T-helper 17 cell (primary cell): Measurements from ENCODE around the gene SPON2. TPM values are rescaled to one million over a fixed set of nuclear protein-coding genes. Genes with fewer than 3 reads are reported as not detected.

Source experiments
- ATAC-seq: fragments of 150-1000 bp; cut with Tn5 transposase; 2 replicates; pipeline ENCODE4 v1.10.0; 2021; ENCODE audit warnings: mild to moderate bottlenecking, moderate library complexity
- DNase-seq, 3 donors: peaks; one replicate each; pipeline versions ENCODE4 v3.0.0 to v3.0.0-alpha.2; 2020 to 2021
- H3K9me3 ChIP-seq: one replicate; pipeline ENCODE4 v1.7.0; 2013; ENCODE audit warnings: low read length, mild to moderate bottlenecking; ENCODE audit not compliant: control insufficient read depth, poor library complexity, severe bottlenecking
- H3K27ac Mint-ChIP-seq: one replicate; pipeline ENCODE4 v1.8.0; 2022; ENCODE audit warnings: mild to moderate bottlenecking, moderate library complexity, mixed read lengths
- H3K27me3 Mint-ChIP-seq: one replicate; pipeline ENCODE4 v1.8.0; 2022; ENCODE audit warnings: mixed read lengths
- H3K36me3 Mint-ChIP-seq: one replicate; pipeline ENCODE4 v1.8.0; 2022; ENCODE audit warnings: low read depth, mixed read lengths
- H3K4me1 Mint-ChIP-seq: one replicate; pipeline ENCODE4 v1.8.0; 2022; ENCODE audit warnings: mild to moderate bottlenecking, mixed read lengths
- H3K4me3 Mint-ChIP-seq: one replicate; pipeline ENCODE4 v1.8.0; 2022; ENCODE audit warnings: mild to moderate bottlenecking, moderate library complexity, mixed read lengths
- total RNA-seq, 4 donors: library from RNA in 2 of 4; stranded (reverse) in 2 of 4; gene quantifications; one replicate each; pipeline ENCODE4 v1.2.3 and lab custom pipeline; 2022 to 2026

The SPON2 gene
- total RNA-seq, 2 donors from 2014 or later = 5.2 to 7.4 TPM

GRCh38 chr4:1212546-1213335, 40.4 kb upstream of the SPON2 start:
- Mint-ChIP-seq H3K27ac (no peak overlapping the region), H3K27me3 (no peaks in the 10 kb centered on the region), H3K36me3 (peaks cover 4% of the 10 kb centered on the region)

GRCh38 chr4:1211891-1212545, 39.6 kb upstream of the SPON2 start:
- Mint-ChIP-seq H3K4me1 (peaks cover 14% of the 10 kb centered on the region), H3K27me3 (no peaks in the 10 kb centered on the region), H3K36me3 (peaks cover 2% of the 10 kb centered on the region), H3K27ac (no peak overlapping the region), H3K4me3 (no peak overlapping the region)
- ATAC-seq (no peak), DNase-seq (no peak)
- H3K9me3 ChIP-seq = no peaks in the 10 kb centered on the region

More at GRCh38 chr4:1212546-1213335, 40.4 kb upstream of the SPON2 start:
- no peak overlapping the region for H3K4me3 Mint-ChIP-seq
- no peak for DNase-seq
- H3K4me1 Mint-ChIP-seq = peaks cover 19% of the 10 kb centered on the region
- ATAC-seq = no peak
- H3K9me3 ChIP-seq = no peaks in the 10 kb centered on the region

GRCh38 chr4:1211371-1211770, 39.0 kb upstream of the SPON2 start:
- Mint-ChIP-seq H3K4me3 (no peak overlapping the region), H3K27me3 (no peaks in the 10 kb centered on the region), H3K4me1 (peaks cover 10% of the 10 kb centered on the region), H3K36me3 (peaks cover 2% of the 10 kb centered on the region), H3K27ac (no peak overlapping the region)
- ATAC-seq (no peak), DNase-seq (no peak)
- no peaks in the 10 kb centered on the region for H3K9me3 ChIP-seq

- peaks cover 2% of the 10 kb centered on the region for H3K36me3 Mint-ChIP-seq
- H3K9me3 ChIP-seq = no peaks in the 10 kb centered on the region
- no peaks in the 10 kb centered on the region for H3K27me3 Mint-ChIP-seq
- ATAC-seq (no peak), DNase-seq (no peak)
- no peak overlapping the region for H3K4me3 Mint-ChIP-seq
- peaks cover 10% of the 10 kb centered on the region for H3K4me1 Mint-ChIP-seq
- H3K27ac Mint-ChIP-seq = no peak overlapping the region
Measured at GRCh38 chr4:1210971-1211370, 38.6 kb upstream of the SPON2 start.

GRCh38 chr4:1210241-1210841, 38.0 kb upstream of the SPON2 start:
- peaks cover 10% of the 10 kb centered on the region for H3K4me1 Mint-ChIP-seq
- no peak overlapping the region for H3K4me3 Mint-ChIP-seq
- no peaks in the 10 kb centered on the region for H3K9me3 ChIP-seq
- H3K27me3 Mint-ChIP-seq = no peaks in the 10 kb centered on the region
- no peak overlapping the region for H3K27ac Mint-ChIP-seq
- H3K36me3 Mint-ChIP-seq = peaks cover 2% of the 10 kb centered on the region
- no peak for DNase-seq
- ATAC-seq = no peak

- H3K9me3 ChIP-seq = no peaks in the 10 kb centered on the region
- H3K36me3 Mint-ChIP-seq = peaks cover 2% of the 10 kb centered on the region
- H3K27ac Mint-ChIP-seq = no peak overlapping the region
- H3K4me1 Mint-ChIP-seq = peaks cover 10% of the 10 kb centered on the region
- no peak overlapping the region for H3K4me3 Mint-ChIP-seq
- H3K27me3 Mint-ChIP-seq = no peaks in the 10 kb centered on the region
- no peak for ATAC-seq
- DNase-seq = no peak
Measured at GRCh38 chr4:1209821-1210220, 37.4 kb upstream of the SPON2 start.

- Mint-ChIP-seq H3K4me1 (peaks cover 13% of the 10 kb centered on the region), H3K27me3 (no peaks in the 10 kb centered on the region), H3K4me3 (peak overlapping the region; percentile 76), H3K36me3 (peaks cover 2% of the 10 kb centered on the region), H3K27ac (peak overlapping the region; percentile 69)
- no peaks in the 10 kb centered on the region for H3K9me3 ChIP-seq
- ATAC-seq (no peak), DNase-seq (no peak)
Measured at GRCh38 chr4:1208970-1209704, 36.8 kb upstream of the SPON2 start.

- peak in 2 of 3 donors; percentile 4 to 6 for DNase-seq
- no peaks in the 10 kb centered on the region for H3K9me3 ChIP-seq
- Mint-ChIP-seq H3K4me3 (peak overlapping the region; percentile 76), H3K4me1 (peaks cover 19% of the 10 kb centered on the region), H3K27me3 (no peaks in the 10 kb centered on the region), H3K36me3 (peaks cover 2% of the 10 kb centered on the region), H3K27ac (peak overlapping the region; percentile 69)
- peak; percentile 53 for ATAC-seq
Measured at GRCh38 chr4:1208266-1208961, 36.0 kb upstream of the SPON2 start.

- no peaks in the 10 kb centered on the region for H3K27me3 Mint-ChIP-seq
- H3K27ac Mint-ChIP-seq = no peak overlapping the region
- ATAC-seq (no peak), DNase-seq (peak in 1 of 3 donors; percentile 5)
- H3K36me3 Mint-ChIP-seq = peaks cover under 1% of the 10 kb centered on the region
- H3K9me3 ChIP-seq = no peaks in the 10 kb centered on the region
- peaks cover 24% of the 10 kb centered on the region for H3K4me1 Mint-ChIP-seq
- no peak overlapping the region for H3K4me3 Mint-ChIP-seq
Measured at GRCh38 chr4:1207603-1208265, 35.4 kb upstream of the SPON2 start.

GRCh38 chr4:1207157-1207470, 34.7 kb upstream of the SPON2 start:
- Mint-ChIP-seq H3K4me1 (peaks cover 26% of the 10 kb centered on the region), H3K27me3 (no peaks in the 10 kb centered on the region), H3K4me3 (no peak overlapping the region), H3K36me3 (no peaks in the 10 kb centered on the region), H3K27ac (no peak overlapping the region)
- DNase-seq = no peak
- ATAC-seq = no peak
- no peaks in the 10 kb centered on the region for H3K9me3 ChIP-seq

GRCh38 chr4:1206299-1207156, 34.1 kb upstream of the SPON2 start:
- ATAC-seq (no peak), DNase-seq (peak in 2 of 3 donors; percentile 2 to 7)
- Mint-ChIP-seq H3K27ac (no peak overlapping the region), H3K4me1 (peaks cover 31% of the 10 kb centered on the region), H3K4me3 (no peak overlapping the region), H3K27me3 (no peaks in the 10 kb centered on the region), H3K36me3 (no peaks in the 10 kb centered on the region)
- H3K9me3 ChIP-seq = no peaks in the 10 kb centered on the region
